Measurements from ENCODE around the gene OR51Q1. TPM values are rescaled to one million over a fixed set of nuclear protein-coding genes. Genes with fewer than 3 reads are reported as not detected.

OR51Q1 gene
- total and polyA plus RNA-seq, 2 experiments from 2014 or later: not detected

- H4K20me1 ChIP-seq (replicated peaks; ENCODE audit: insufficient read depth): no peaks in the 10 kb centered on the region
- DNase-seq (ENCODE audit: low spot score) (no peak), ATAC-seq (no peak)
- Mint-ChIP-seq H3K4me3 (no peak overlapping the region), H3K27me3 (ENCODE audit: insufficient read depth, low read depth, poor library complexity) (no peaks in the 10 kb centered on the region), H3K9me3 (peaks cover 2% of the 10 kb centered on the region; the same call in 1 of the 3 replicates), H3K27ac (no peak overlapping the region), H3K4me1 (no peaks in the 10 kb centered on the region), H3K36me3 (ENCODE audit: low read depth) (no peaks in the 10 kb centered on the region)
- H3K27ac ChIP-seq (ENCODE audit: low read depth): no peak overlapping the region
- no peak overlapping the region for H3K4me2 ChIP-seq
- no peaks in the 10 kb centered on the region for H3K9me2 ChIP-seq (ENCODE audit: insufficient read depth)
- H3K27me3 ChIP-seq (ENCODE audit: insufficient read depth): no peaks in the 10 kb centered on the region
- no peaks in the 10 kb centered on the region for H3F3A ChIP-seq (replicated peaks; ENCODE audit: low read depth)
- no peak overlapping the region for H3K4me3 ChIP-seq
- no peaks in the 10 kb centered on the region for H3K36me3 ChIP-seq (ENCODE audit: insufficient read depth)
- no peaks in the 10 kb centered on the region for H3K4me1 ChIP-seq (ENCODE audit: insufficient read depth)
- TF ChIP-seq ZNF331 (CRISPR knock-in tag; IDR thresholded peaks at IDR 0.05; ENCODE audit: low read depth) (no peak), ZNF462 (CRISPR knock-in tag; IDR thresholded peaks at IDR 0.05) (no peak), CTCF (conservative IDR thresholded peaks at IDR 0.05; ENCODE audit: low read depth in 2 of 2) (no peak), STAT1 (IDR thresholded peaks at IDR 0.05; ENCODE audit: unreplicated experiment) (no peak), REST (IDR thresholded peaks at IDR 0.05; ENCODE audit: unreplicated experiment) (no peak), POLR2AphosphoS5 (IDR thresholded peaks at IDR 0.05; ENCODE audit: low read depth) (no peak), NANOG (IDR thresholded peaks at IDR 0.05; ENCODE audit: borderline replicate concordance) (no peak), EZH2phosphoT487 (IDR thresholded peaks at IDR 0.05; ENCODE audit: unreplicated experiment) (no peak), JUNB (IDR thresholded peaks at IDR 0.05; ENCODE audit: unreplicated experiment) (no peak), EZH2 (IDR thresholded peaks at IDR 0.05; ENCODE audit: low read depth, unreplicated experiment) (no peak), ETS1 (IDR thresholded peaks at IDR 0.05) (no peak), CREB1 (CRISPR knock-in tag; IDR thresholded peaks at IDR 0.05; ENCODE audit: low read depth) (no peak), ZNF114 (CRISPR knock-in tag; IDR thresholded peaks at IDR 0.05) (no peak)
- H3K79me2 ChIP-seq (replicated peaks; ENCODE audit: insufficient read depth): no peaks in the 10 kb centered on the region
- H2AFZ ChIP-seq: no peak overlapping the region
These were observed 16.7 kb upstream of the OR51Q1 start for GRCh38 chr11:5405173-5405572.
